B cell (primary cell): ENCODE results near the gene PIAS2. TPM values are rescaled to one million over a fixed set of nuclear protein-coding genes. Genes with fewer than 3 reads are reported as not detected.

Experiments
- ATAC-seq: fragments of 200-7000 bp; cut with Tn5 transposase; one replicate; pipeline ENCODE4 v1.10.0; 2021; ENCODE audit warnings: low read depth, mild to moderate bottlenecking, moderate number of reproducible peaks, moderate library complexity
- CTCF ChIA-PET: fragments of 350-600 bp; sonication (Branson Sonifier 250); formaldehyde crosslinking; loops from one replicate; lab custom pipeline; 2021; ENCODE audit warnings: antibody characterized with exemption, inconsistent platforms; lab: Charles Lee
- POLR2A ChIA-PET: fragments of 350-600 bp; sonication (Branson Sonifier 250); formaldehyde crosslinking; loops from one replicate; lab custom pipeline; 2021; ENCODE audit warnings: antibody characterized with exemption; lab: Charles Lee
- DNase-seq: peaks from one replicate; pipeline ENCODE4 v3.0.0; 2013
- H2AFZ ChIP-seq: 2 replicates; pipeline ENCODE4 v1.6.1; 2012; ENCODE audit warnings: mild to moderate bottlenecking, low read depth, low read length; ENCODE audit not compliant: insufficient read depth, poor library complexity, severe bottlenecking
- H3K27ac ChIP-seq, 2 donors: 1 replicate in 1 of 2; 2 replicates in 1 of 2; pipeline ENCODE4 v1.5.1; 2012 to 2013; ENCODE audit warnings: low read length in 2 of 2, mild to moderate bottlenecking in 2 of 2, moderate library complexity in 1 of 2
- H3K27me3 ChIP-seq, 4 experiments: fragments of 200-600 bp in 1 of 4; sonication (generic) in 1 of 4; replicated peaks in 1 of 4; 1 replicate in 2 of 4; 2 replicates in 2 of 4; pipeline versions ENCODE4 v1.6.1 to v1.7.0; 2013 to 2016; ENCODE audit warnings: low read length in 3 of 4, mild to moderate bottlenecking in 2 of 4, mixed read lengths in 1 of 4, moderate library complexity in 1 of 4; ENCODE audit not compliant: insufficient read depth in 4 of 4, control insufficient read depth in 3 of 4; ENCODE audit errors: control extremely low read depth in 1 of 4
- H3K36me3 ChIP-seq, 2 experiments: replicated peaks in 1 of 2; 1 replicate in 1 of 2; 2 replicates in 1 of 2; pipeline versions ENCODE4 v1.6.1 to v1.7.1; 2013; ENCODE audit warnings: low read length in 1 of 2; ENCODE audit not compliant: insufficient read depth in 2 of 2, control insufficient read depth in 1 of 2; ENCODE audit errors: control extremely low read depth in 1 of 2, extremely low read depth in 1 of 2
- H3K4me1 ChIP-seq, 2 donors: fragments of 200-600 bp in 1 of 2; sonication (generic) in 1 of 2; 1 replicate in 1 of 2; 2 replicates in 1 of 2; pipeline versions ENCODE4 v1.5.1 to v1.6.1; 2013 to 2017; ENCODE audit warnings: low read length in 2 of 2; ENCODE audit not compliant: control insufficient read depth in 2 of 2, insufficient read depth in 2 of 2
- H3K4me2 ChIP-seq: replicated peaks from 2 replicates; pipeline ENCODE3; 2012; ENCODE audit warnings: mild to moderate bottlenecking, low read depth, low read length; ENCODE audit not compliant: poor library complexity, severe bottlenecking
- H3K4me3 ChIP-seq, 5 experiments: fragments of 200-600 bp in 1 of 5; sonication (generic) in 1 of 5; 1 replicate in 3 of 5; 2 replicates in 2 of 5; pipeline versions ENCODE4 v1.5.1 to v1.7.0; 2011 to 2016; ENCODE audit warnings: low read length in 4 of 5, mild to moderate bottlenecking in 4 of 5, low read depth in 2 of 5, control low read depth in 1 of 5, moderate library complexity in 1 of 5; ENCODE audit not compliant: insufficient read depth in 1 of 5; ENCODE audit errors: control extremely low read depth in 1 of 5, extremely low read depth in 1 of 5
- H3K79me2 ChIP-seq: fragments of 200-600 bp; sonication (generic); one replicate; pipeline ENCODE4 v1.6.0; 2016; ENCODE audit warnings: low read length; ENCODE audit not compliant: control insufficient read depth, insufficient read depth
- H3K9ac ChIP-seq: fragments of 200-600 bp; sonication (generic); 2 replicates; pipeline ENCODE4 v1.6.1; 2017; ENCODE audit warnings: mild to moderate bottlenecking, low read length, moderate library complexity
- H3K9me3 ChIP-seq, 3 donors: one replicate each; pipeline versions ENCODE4 v1.6.1 to v1.7.1; 2013; ENCODE audit warnings: low read length in 2 of 3; ENCODE audit not compliant: control insufficient read depth in 2 of 3, insufficient read depth in 1 of 3; ENCODE audit errors: control extremely low read depth in 1 of 3
- H4K20me1 ChIP-seq: 2 replicates; pipeline ENCODE4 v1.6.0; 2012; ENCODE audit warnings: mild to moderate bottlenecking, low read length; ENCODE audit not compliant: insufficient read depth, control insufficient read depth, poor library complexity, severe bottlenecking
- H3K27ac Mint-ChIP-seq: one replicate; pipeline ENCODE4 v1.8.0; 2021; ENCODE audit warnings: mixed read lengths
- H3K27me3 Mint-ChIP-seq: one replicate; pipeline ENCODE4 v1.8.0; 2021; ENCODE audit warnings: mixed read lengths
- H3K4me1 Mint-ChIP-seq: one replicate; pipeline ENCODE4 v1.8.0; 2021; ENCODE audit warnings: mixed read lengths
- H3K4me3 Mint-ChIP-seq: one replicate; pipeline ENCODE4 v1.8.0; 2021; ENCODE audit warnings: mixed read lengths
- H3K9me3 Mint-ChIP-seq: one replicate; pipeline ENCODE4 v1.8.0; 2022; ENCODE audit warnings: mixed read lengths; ENCODE audit not compliant: insufficient read depth
- CTCF ChIP-seq: fragments of 200-600 bp; IDR thresholded peaks from one replicate; pipeline ENCODE4 v1.8.0; 2022; ENCODE audit warnings: antibody characterized with exemption, mild to moderate bottlenecking
- EZH2 ChIP-seq: IDR thresholded peaks from 2 replicates; pipeline ENCODE4 v1.6.1; 2012; ENCODE audit warnings: borderline replicate concordance, low read depth, mild to moderate bottlenecking, moderate library complexity, low read length; ENCODE audit not compliant: insufficient read depth, poor library complexity, severe bottlenecking
- WGBS: methylation state at CpG from one replicate; pipeline ENCODE4 v1.1.5; 2013; ENCODE audit warnings: missing lambda C conversion rate; ENCODE audit not compliant: insufficient coverage; 5-methylcytosine and 5-hydroxymethylcytosine counted together
- intact Hi-C: fragments of 100-400 bp; cut with micrococcal nuclease; formaldehyde crosslinking; loops from one replicate; pipeline ENCODE4 v1.10.0; 2022
- polyA plus RNA-seq: library from polyadenylated mRNA; depleted of rRNA; stranded (reverse); fragments of >200 nt; gene quantifications from 2 replicates; pipeline ENCODE4 v1.2.3, GENCODE V29; 2012
- total RNA-seq, 2 donors: library from RNA; stranded (reverse); fragments of 120-200 nt in 1 of 2; gene quantifications; 1 replicate in 1 of 2; 2 replicates in 1 of 2; pipeline versions ENCODE4 v1.2.3 to v1.2.4, GENCODE V29; 2013 to 2022

PIAS2 gene
- total and polyA plus RNA-seq, 2 donors (not counting 1 experiment from before 2014, with no cell fraction given): 7.3 to 51.1 TPM

DNA sequence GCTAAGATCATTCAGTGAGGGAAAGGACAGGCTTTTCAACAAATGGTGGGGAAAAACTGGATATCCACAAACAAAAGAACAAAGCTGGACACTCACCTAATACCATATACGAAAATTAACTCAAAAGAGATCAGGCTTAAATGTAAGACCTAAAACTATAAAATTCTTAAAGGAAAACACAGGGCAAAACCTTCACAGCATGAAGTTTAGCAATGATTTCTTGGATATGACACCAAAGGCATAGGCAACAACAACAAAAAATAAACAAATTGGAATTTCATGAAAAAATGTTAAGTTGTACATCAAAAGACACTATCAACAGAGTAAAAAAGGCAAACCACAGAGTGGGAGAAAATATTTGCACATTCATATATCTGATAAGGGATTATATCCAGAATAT, 28.3 kb downstream of the PIAS2 start:
- H3K9me3 ChIP-seq: peaks cover 4 to 13% (median 6%) of the 10 kb centered on the region in 3 donors
- ATAC-seq (no peak), DNase-seq (no peak)
- ChIA-PET CTCF (no interaction called here), POLR2A (no interaction called here)
- WGBS: 100% methylated on average over 1 of the region's 1 CpG
- no peaks in the 10 kb centered on the region for H3K27me3 ChIP-seq
- H3K79me2 ChIP-seq: peaks cover 47% of the 10 kb centered on the region
- H3K36me3 ChIP-seq: peaks cover 4 to 29% of the 10 kb centered on the region in 2 experiments
- Mint-ChIP-seq H3K4me1 (peaks cover 16% of the 10 kb centered on the region), H3K9me3 (peaks cover 6% of the 10 kb centered on the region), H3K27ac (no peak overlapping the region), H3K27me3 (no peaks in the 10 kb centered on the region), H3K4me3 (no peak overlapping the region)
- TF ChIP-seq CTCF: no peak
- no peak for TF ChIP-seq EZH2
- H3K4me3 ChIP-seq: no peak overlapping the region
- no peak overlapping the region for H3K4me2 ChIP-seq
- peaks cover 0 to 5% of the 10 kb centered on the region in 2 donors for H3K4me1 ChIP-seq
- H4K20me1 ChIP-seq: no peaks in the 10 kb centered on the region
- H3K27ac ChIP-seq: no peak overlapping the region
- no peak overlapping the region for H2AFZ ChIP-seq
- intact Hi-C loops: no loop called here
- no peak overlapping the region for H3K9ac ChIP-seq

DNA sequence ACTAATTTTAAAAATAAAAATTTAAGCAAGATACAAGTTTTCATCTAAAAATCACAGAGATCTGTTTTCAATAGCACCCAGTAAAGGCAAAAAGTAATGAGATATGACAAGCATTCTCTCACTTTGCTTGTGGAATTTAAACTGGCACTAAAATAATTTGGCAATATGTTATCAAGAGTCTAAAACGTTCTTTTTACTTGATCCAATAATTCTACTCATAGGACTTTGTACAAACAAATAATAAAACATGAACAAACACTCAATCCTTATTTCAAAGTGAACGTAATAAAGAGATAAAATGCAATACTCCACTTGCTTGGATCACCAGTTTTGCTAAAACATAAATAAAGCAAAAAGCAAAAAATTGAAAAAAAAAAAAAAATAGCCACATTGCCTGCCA, 30.4 kb downstream of the PIAS2 start:
- POLR2A ChIA-PET: no interaction called here
- intact Hi-C loops: no loop called here
- Histone ChIP-seq H3K27ac (no peak overlapping the region), H3K4me2 (no peak overlapping the region), H3K9ac (no peak overlapping the region), H3K79me2 (peaks cover 53% of the 10 kb centered on the region), H3K27me3 (no peaks in the 10 kb centered on the region), H3K4me1 (peaks cover 0 to 4% of the 10 kb centered on the region in 2 donors), H2AFZ (no peak overlapping the region), H3K36me3 (peaks cover 4 to 29% of the 10 kb centered on the region in 2 experiments), H3K4me3 (no peak overlapping the region), H4K20me1 (no peaks in the 10 kb centered on the region), H3K9me3 (peaks cover 4 to 13% (median 6%) of the 10 kb centered on the region in 3 donors)
- no peak overlapping the region for H3K27ac Mint-ChIP-seq
- CTCF ChIA-PET: no interaction called here
- DNase-seq: no peak
- WGBS: no CpG with 5 or more reads among the region's 2 CpGs
- ATAC-seq: no peak
- H3K4me3 Mint-ChIP-seq: no peak overlapping the region
- H3K9me3 Mint-ChIP-seq: peaks cover 6% of the 10 kb centered on the region
- TF ChIP-seq CTCF (no peak), EZH2 (no peak)
- H3K27me3 Mint-ChIP-seq: no peaks in the 10 kb centered on the region
- H3K4me1 Mint-ChIP-seq: peaks cover 8% of the 10 kb centered on the region
